K562 (cell line): ENCODE measurements around the gene ZFYVE27. TPM values are rescaled to one million over a fixed set of nuclear protein-coding genes. Genes with fewer than 3 reads are reported as not detected.

Experiments
- ATAC-seq: fragments of 200-7000 bp; cut with Tn5 transposase; 3 replicates; pipeline ENCODE4 v1.9.1; 2020; ENCODE audit warnings: moderate library complexity
- BruUV-seq: library from RNA; stranded (reverse); fragments of 400-500 nt; replicated peaks from 2 replicates; lab custom pipeline; 2021; lab: Mats Ljungman, UMichigan
- CTCF ChIA-PET: fragments of 300-600 bp; formaldehyde crosslinking; extraction: SDS; loops from one replicate; lab custom pipeline; 2021; ENCODE audit warnings: low intra/inter-chr PET ratio; lab: Yijun Ruan, JAX
- POLR2A ChIA-PET: fragments of 300-600, 350-650 bp; sonication (Branson Sonifier 250); formaldehyde crosslinking; extraction: SDS; loops from one replicate; lab custom pipeline; 2021; ENCODE audit warnings: antibody characterized with exemption, inconsistent platforms; lab: Yijun Ruan, JAX
- DNase-seq, 4 experiments: peaks; one replicate each; pipeline versions ENCODE4 v3.0.0 to v3.0.0-alpha.2; 2011 to 2018; ENCODE audit warnings: low spot score in 3 of 4, mixed read lengths in 3 of 4; ENCODE audit errors: extremely low read depth in 1 of 4
- FAIRE-seq: peaks from 2 replicates; lab custom pipeline; 2011; peaks lifted over from hg19 to GRCh38; lab: Jason Lieb, UNC
- H2AFZ ChIP-seq: 2 replicates; pipeline ENCODE4 v1.6.0; 2011; ENCODE audit warnings: low read depth, low read length, control low read depth, inconsistent platforms
- H3K27ac ChIP-seq: fragments of 200-600 bp; 3 replicates; pipeline ENCODE4 v1.8.0; 2011; ENCODE audit warnings: low read depth, mild to moderate bottlenecking, control low read depth, inconsistent platforms, low read length, moderate library complexity, mixed read lengths; ENCODE audit errors: extremely low read depth
- H3K27me3 ChIP-seq, 2 experiments: fragments of 300-600 bp in 1 of 2; 2 replicates in 1 of 2; 3 replicates in 1 of 2; pipeline versions ENCODE4 v1.6.0 to v1.8.0; 2011; ENCODE audit warnings: inconsistent platforms in 2 of 2, low read length in 2 of 2, mild to moderate bottlenecking in 1 of 2, mixed read lengths in 1 of 2, moderate library complexity in 1 of 2; ENCODE audit not compliant: control insufficient read depth in 2 of 2, insufficient read depth in 2 of 2
- H3K36me3 ChIP-seq: fragments of 300-600 bp; 3 replicates; pipeline ENCODE4 v1.8.0; 2011; ENCODE audit warnings: mild to moderate bottlenecking, low read length, inconsistent platforms; ENCODE audit not compliant: control insufficient read depth, insufficient read depth
- H3K4me1 ChIP-seq, 2 experiments: fragments of 200-600 bp in 1 of 2; replicated peaks in 1 of 2; 2 replicates in 1 of 2; 3 replicates in 1 of 2; pipeline versions ENCODE4 v1.5.1 to v1.8.0; 2011; ENCODE audit warnings: inconsistent platforms in 2 of 2, low read length in 2 of 2, mild to moderate bottlenecking in 1 of 2, mixed read lengths in 1 of 2, moderate library complexity in 1 of 2; ENCODE audit not compliant: control insufficient read depth in 2 of 2, insufficient read depth in 2 of 2
- H3K4me2 ChIP-seq: 2 replicates; pipeline ENCODE4 v1.6.1; 2011; ENCODE audit warnings: low read length, control low read depth, inconsistent platforms, mixed read lengths; ENCODE audit not compliant: insufficient read depth
- H3K4me3 ChIP-seq: fragments of 200-600 bp; sonication (generic), shearing (Covaris generic); 2 replicates; pipeline ENCODE4 v1.5.1; 2016; ENCODE audit warnings: control low read depth, inconsistent platforms
- H3K79me2 ChIP-seq: fragments of 200-600 bp; 3 replicates; pipeline ENCODE4 v1.8.0; 2011; ENCODE audit warnings: low read length, inconsistent platforms; ENCODE audit not compliant: control insufficient read depth, insufficient read depth
- H3K9ac ChIP-seq, 2 experiments: 2 replicates each; pipeline versions ENCODE4 v1.6.0 to v1.6.1; 2011; ENCODE audit warnings: low read depth in 2 of 2, low read length in 2 of 2, control low read depth in 1 of 2, inconsistent platforms in 1 of 2, mild to moderate bottlenecking in 1 of 2, mixed read lengths in 1 of 2; ENCODE audit not compliant: insufficient read depth in 1 of 2
- H3K9me1 ChIP-seq: one replicate; pipeline ENCODE4 v1.6.0; 2011; ENCODE audit warnings: inconsistent platforms, mild to moderate bottlenecking, low read length, moderate library complexity; ENCODE audit not compliant: control insufficient read depth, insufficient read depth
- H3K9me3 ChIP-seq: replicated peaks from 2 replicates; pipeline ENCODE4 v1.5.1; 2011; ENCODE audit warnings: low read depth, low read length, inconsistent platforms; ENCODE audit not compliant: control insufficient read depth, insufficient read depth
- H4K20me1 ChIP-seq: replicated peaks from 2 replicates; pipeline ENCODE4 v1.6.1; 2011; ENCODE audit warnings: low read length, inconsistent platforms, mixed read lengths; ENCODE audit not compliant: control insufficient read depth, insufficient read depth
- ATF3 ChIP-seq, 2 experiments: fragments of 450-650 bp in 1 of 2; sonication (generic) in 1 of 2; formaldehyde crosslinking in 1 of 2; IDR thresholded peaks in 1 of 2; conservative IDR thresholded peaks in 1 of 2; 2 replicates each; pipeline versions ENCODE4 v1.6.1 to v1.8.1; 2016 to 2023; ENCODE audit warnings: mild to moderate bottlenecking in 2 of 2, moderate library complexity in 2 of 2, inconsistent platforms in 1 of 2, missing genetic modification reagents in 1 of 2
- KAT8 ChIP-seq: fragments of 450-650 bp; IDR thresholded peaks from 2 replicates; pipeline ENCODE4 v1.6.1; 2016; ENCODE audit warnings: low read depth, mild to moderate bottlenecking
- NBN ChIP-seq: fragments of 450-650 bp; IDR thresholded peaks from 2 replicates; pipeline ENCODE4 v1.6.1; 2016; ENCODE audit warnings: low read depth, mild to moderate bottlenecking
- ZNF282 ChIP-seq: sonication (generic); formaldehyde crosslinking; IDR thresholded peaks from 2 replicates; pipeline ENCODE4 v1.8.1; 2023; ENCODE audit warnings: missing genetic modification reagents
- ZNF780A ChIP-seq: fragments of 250-450 bp; sonication (Bioruptor Pico); IDR thresholded peaks from 2 replicates; pipeline ENCODE4 v1.5.0; 2021; ENCODE audit warnings: mild to moderate bottlenecking
- WGBS: fragments of 100-300 bp; shearing (Covaris generic); methylation state at CpG from one replicate; pipeline ENCODE4 v1.1.6; 2016; ENCODE audit warnings: low coverage, mixed read lengths; ENCODE audit not compliant: insufficient coverage; ENCODE audit errors: missing lambda C conversion rate; 5-methylcytosine and 5-hydroxymethylcytosine counted together
- in situ Hi-C: fragments of 300-500 bp; cut with MboI; formaldehyde crosslinking; loops from 4 replicates; pipeline ENCODE4 v1.15.0; 2018; ENCODE audit warnings: inconsistent platforms, mixed read lengths
- intact Hi-C: fragments of 100-400 bp; cut with micrococcal nuclease; formaldehyde crosslinking; loops from 2 replicates; pipeline ENCODE4 v1.14.2; 2022
- polyA plus RNA-seq, 8 experiments: library from polyadenylated mRNA; depleted of rRNA in 4 of 8; stranded (reverse) in 5 of 8; unstranded in 3 of 8; fragments of >200 nt; fragmentation: Nextera tagmentation in 2 of 8; fragmentation: Illumina TruSeq in 1 of 8; extraction: Ambion mirVana in 2 of 8; extraction: Trizol in 1 of 8; gene quantifications; 2 replicates each; pipeline versions ENCODE4 v1.2.1 to v1.2.3, GENCODE V29; 2011 to 2014; ENCODE audit warnings: inconsistent platforms in 1 of 8, missing spikeins in 1 of 8
- total RNA-seq, 7 experiments: library from RNA; depleted of rRNA in 6 of 7; stranded (reverse); fragments of >200 nt in 6 of 7; fragmentation: Illumina TruSeq in 2 of 7; extraction: Trizol in 2 of 7; gene quantifications; 2 replicates each; pipeline versions ENCODE4 v1.2.1 to v1.2.3, GENCODE V29; 2011 to 2021; ENCODE audit warnings: low replicate concordance in 1 of 7

Gene ZFYVE27
- total and polyA plus RNA-seq, 9 of the 15 experiments (the other 6 are each of a cell fraction or from before 2014, with no cell fraction given), result 0.81 to 21.9 (median 15.3) TPM

GRCh38 chr10:97721871-97722780, 14.8 kb upstream of the ZFYVE27 start:
- Histone ChIP-seq H3K4me1 (peaks cover 19 to 21% of the 10 kb centered on the region in 2 experiments; a peak in 4 of 5 replicates), H3K4me2 (no peak overlapping the region), H3K27ac (no peak overlapping the region), H2AFZ (no peak overlapping the region), H3K9me1 (no peaks in the 10 kb centered on the region), H3K4me3 (no peak overlapping the region), H4K20me1 (no peaks in the 10 kb centered on the region), H3K9me3 (no peaks in the 10 kb centered on the region), H3K9ac (no peak overlapping the region), H3K27me3 (no peaks in the 10 kb centered on the region), H3K79me2 (no peaks in the 10 kb centered on the region)
- ATAC-seq (no peak), FAIRE-seq (no peak), DNase-seq (no peak)
- CTCF ChIA-PET, result no interaction called here
- POLR2A ChIA-PET, result no interaction called here
- intact Hi-C loops, result no loop called here
- in situ Hi-C loops, result no loop called here
- BruUV-seq, result no TSS peak
- WGBS, result 55% methylated on average over 5 of the region's 12 CpGs
- TF ChIP-seq ZNF780A (CRISPR knock-in tag) (no peak), NBN (no peak), ZNF282 (no peak), ATF3 (IDR thresholded peaks at IDR 0.05) (no peak), ATF3 (CRISPR knock-in tag; conservative IDR thresholded peaks at IDR 0.05) (no peak), KAT8 (no peak)
- TF ChIP-seq, all 486 proteins: peak for 0
- H3K36me3 ChIP-seq, result no peaks in the 10 kb centered on the region
